Stomach (tissue), 9 donors: ENCODE data around the gene HYDIN. TPM values are rescaled to one million over a fixed set of nuclear protein-coding genes. Genes with fewer than 3 reads are reported as not detected.
A peak's percentile ranks its signal among the peaks of the same experiment; 100 is the strongest.
"Not testable (repeated sequence)": the region's sequence is repeated elsewhere in the genome, so short reads cannot be mapped to it uniquely, and the experiment has no call there.

Experiments
- DNase-seq, 2 donors: peaks; one replicate each; pipeline versions ENCODE4 v3.0.0 to v3.0.0-alpha.2; 2013 to 2019
- H3K27ac ChIP-seq, 5 donors: fragments of 200-600 bp in 4 of 5; sonication (generic) in 4 of 5; one replicate each; pipeline ENCODE4 v1.5.1; 2013 to 2019; ENCODE audit warnings: mild to moderate bottlenecking in 1 of 5, moderate library complexity in 1 of 5
- H3K27me3 ChIP-seq, 3 donors: fragments of 200-600 bp; sonication (generic); one replicate each; pipeline ENCODE4 v1.5.1; 2017 to 2019; ENCODE audit warnings: mixed run types in 1 of 3
- H3K36me3 ChIP-seq, 4 donors: fragments of 200-600 bp; sonication (generic); 1 replicate in 3 of 4; 2 replicates in 1 of 4; pipeline ENCODE4 v1.5.1; 2016 to 2019
- H3K4me1 ChIP-seq, 4 donors: fragments of 200-600 bp; sonication (generic); one replicate each; pipeline ENCODE4 v1.5.1; 2016 to 2019
- H3K4me3 ChIP-seq, 4 donors: fragments of 200-600 bp; sonication (generic) in 3 of 4; one replicate each; pipeline ENCODE4 v1.5.1; 2016 to 2019; ENCODE audit warnings: mild to moderate bottlenecking in 1 of 4
- H3K9me3 ChIP-seq, 4 donors: fragments of 200-600 bp; sonication (generic); one replicate each; pipeline ENCODE4 v1.5.1; 2016 to 2019
- WGBS, 5 donors: extraction: QIAGEN DNeasy Blood & Tissue Kit in 3 of 5; methylation state at CpG; one replicate each; pipeline versions ENCODE4 v1.1.5 to v1.1.7; 2013 to 2018; 5-methylcytosine and 5-hydroxymethylcytosine counted together
- intact Hi-C: fragments of 100-400 bp; cut with DNase I; formaldehyde crosslinking; loops from one replicate; pipeline ENCODE4 v1.15.1; 2023; ENCODE audit warnings: low total_unique reads
- polyA plus RNA-seq, 3 donors: library from polyadenylated mRNA; stranded (reverse); fragments of 200-250 nt; gene quantifications; one replicate each; pipeline ENCODE4 v1.2.3, GENCODE V29; 2013
- total RNA-seq, 5 donors: library from RNA; depleted of rRNA; stranded (reverse); fragments of >200 nt; gene quantifications; one replicate each; pipeline versions ENCODE4 v1.1.0 to v1.2.3, GENCODE V29; 2014 to 2016
- donor health status: healthy with polysubstance abuse.
- donor health status: Bipolar disorder and iron deficiency.
- donor health status: healthy.

Gene HYDIN
- total and polyA plus RNA-seq, 8 donors, result 0.05 to 11.2 (median 0.58) TPM; not detected in 1

- H3K4me1 ChIP-seq, intact Hi-C loops: not testable (repeated sequence)
Measured at GRCh38 chr16:70930757-70931156, 299.8 kb downstream of the HYDIN start.

GRCh38 chr16:70922164-70922563, 308.4 kb downstream of the HYDIN start:
- intact Hi-C loops, H3K27me3 ChIP-seq, H3K36me3 ChIP-seq, H3K9me3 ChIP-seq, H3K27ac ChIP-seq, H3K4me1 ChIP-seq, H3K4me3 ChIP-seq: not testable (repeated sequence)
- WGBS, 5 donors, result 12 to 47% (median 21%) methylated on average over 5 to 6 of the region's 6 CpGs
- peak in 1 of 2 donors; percentile 73 for DNase-seq

More at GRCh38 chr16:70930757-70931156, 299.8 kb downstream of the HYDIN start:
- not testable (repeated sequence) for H3K27me3 ChIP-seq, H3K4me3 ChIP-seq, H3K9me3 ChIP-seq, H3K36me3 ChIP-seq, DNase-seq, H3K27ac ChIP-seq

GRCh38 chr16:70920661-70921060, 309.9 kb downstream of the HYDIN start:
- H3K9me3 ChIP-seq, H3K36me3 ChIP-seq, H3K4me3 ChIP-seq, H3K4me1 ChIP-seq, H3K27me3 ChIP-seq, intact Hi-C loops, DNase-seq, H3K27ac ChIP-seq: not testable (repeated sequence)
- WGBS, 5 donors, result 84 to 90% (median 89%) methylated on average over 19 to 21 of the region's 22 CpGs

- DNase-seq, H3K27me3 ChIP-seq, H3K4me3 ChIP-seq, intact Hi-C loops, H3K4me1 ChIP-seq, H3K27ac ChIP-seq, H3K9me3 ChIP-seq, H3K36me3 ChIP-seq: not testable (repeated sequence)
- no CpG with 5 or more reads among the region's 1 CpG for WGBS, 5 donors
Measured at GRCh38 chr16:70888208-70888607, 342.3 kb downstream of the HYDIN start.

- H3K9me3 ChIP-seq, intact Hi-C loops, H3K4me1 ChIP-seq, H3K4me3 ChIP-seq, H3K36me3 ChIP-seq, DNase-seq, H3K27ac ChIP-seq, H3K27me3 ChIP-seq: not testable (repeated sequence)
- WGBS, 5 donors, result 70 to 93% (median 73%) methylated on average over 3 to 4 of the region's 4 CpGs
Measured at GRCh38 chr16:70884652-70885051, 345.9 kb downstream of the HYDIN start.

- H3K4me1 ChIP-seq, H3K36me3 ChIP-seq, H3K9me3 ChIP-seq, H3K27ac ChIP-seq, DNase-seq, H3K4me3 ChIP-seq, H3K27me3 ChIP-seq, intact Hi-C loops: not testable (repeated sequence)
- WGBS, 5 donors, result 68 to 84% (median 80%) methylated on average over 6 to 8 of the region's 8 CpGs; no CpG with 5 or more reads in 1 of the 5 donors
Measured at GRCh38 chr16:70882311-70882710, 348.2 kb downstream of the HYDIN start.

- WGBS, 5 donors, result 50 to 77% (median 56%) methylated on average over 3 to 4 of the region's 5 CpGs
- H3K4me3 ChIP-seq, intact Hi-C loops, H3K27me3 ChIP-seq, H3K27ac ChIP-seq, H3K36me3 ChIP-seq, H3K9me3 ChIP-seq, DNase-seq, H3K4me1 ChIP-seq: not testable (repeated sequence)
Measured at GRCh38 chr16:70877895-70878294, 352.6 kb downstream of the HYDIN start.

- H3K27me3 ChIP-seq, H3K4me1 ChIP-seq, H3K9me3 ChIP-seq, DNase-seq, H3K36me3 ChIP-seq, H3K27ac ChIP-seq, H3K4me3 ChIP-seq, intact Hi-C loops: not testable (repeated sequence)
- WGBS, 5 donors, result no CpG with 5 or more reads among the region's 1 CpG
Measured at GRCh38 chr16:70876442-70876841, 354.1 kb downstream of the HYDIN start.

GRCh38 chr16:70864698-70865097, 365.8 kb downstream of the HYDIN start:
- DNase-seq, H3K27ac ChIP-seq, H3K9me3 ChIP-seq, H3K27me3 ChIP-seq, H3K4me1 ChIP-seq, H3K4me3 ChIP-seq, H3K36me3 ChIP-seq, intact Hi-C loops: not testable (repeated sequence)
- WGBS, 5 donors, result 36 to 50% (median 45%) methylated on average over 5 of the region's 5 CpGs

GRCh38 chr16:70861996-70862395, 368.5 kb downstream of the HYDIN start:
- H3K4me3 ChIP-seq, H3K4me1 ChIP-seq, H3K36me3 ChIP-seq, H3K9me3 ChIP-seq, intact Hi-C loops, H3K27ac ChIP-seq, H3K27me3 ChIP-seq: not testable (repeated sequence)
- WGBS, 5 donors, result 37 to 53% (median 41%) methylated on average over 3 to 7 of the region's 9 CpGs
- peak in 1 of 2 donors; percentile 0 for DNase-seq

- H3K4me3 ChIP-seq, intact Hi-C loops: not testable (repeated sequence)
- WGBS, 5 donors, result 45 to 59% (median 54%) methylated on average over 4 of the region's 4 CpGs
Measured at GRCh38 chr16:70851299-70851698, 379.2 kb downstream of the HYDIN start.

GRCh38 chr16:70823498-70824118, 406.9 kb downstream of the HYDIN start:
- H3K36me3 ChIP-seq, H3K4me3 ChIP-seq, H3K4me1 ChIP-seq, DNase-seq, H3K9me3 ChIP-seq, intact Hi-C loops, H3K27me3 ChIP-seq, H3K27ac ChIP-seq: not testable (repeated sequence)
- 64 to 100% (median 82%) methylated on average over 1 to 3 of the region's 4 CpGs for WGBS, 5 donors

More at GRCh38 chr16:70851299-70851698, 379.2 kb downstream of the HYDIN start:
- H3K36me3 ChIP-seq, H3K9me3 ChIP-seq, DNase-seq, H3K27ac ChIP-seq, H3K27me3 ChIP-seq, H3K4me1 ChIP-seq: not testable (repeated sequence)

- intact Hi-C loops, DNase-seq, H3K4me3 ChIP-seq, H3K4me1 ChIP-seq, H3K9me3 ChIP-seq, H3K27me3 ChIP-seq, H3K36me3 ChIP-seq, H3K27ac ChIP-seq: not testable (repeated sequence)
- WGBS, 5 donors, result 10% methylated on average over 1 of the region's 2 CpGs; no CpG with 5 or more reads in 4 of the 5 donors
Measured at GRCh38 chr16:70822734-70823133, 407.8 kb downstream of the HYDIN start.
